DMS53 (cell line): ENCODE data around the gene KMT2C.
"Not testable (repeated sequence)": the region's sequence is repeated elsewhere in the genome, so short reads cannot be mapped to it uniquely, and the experiment has no call there.

Source experiments
- DNase-seq: peaks from one replicate; lab custom pipeline; 2025; lab: John Stamatoyannopoulos, UW

Gene KMT2C

DNA sequence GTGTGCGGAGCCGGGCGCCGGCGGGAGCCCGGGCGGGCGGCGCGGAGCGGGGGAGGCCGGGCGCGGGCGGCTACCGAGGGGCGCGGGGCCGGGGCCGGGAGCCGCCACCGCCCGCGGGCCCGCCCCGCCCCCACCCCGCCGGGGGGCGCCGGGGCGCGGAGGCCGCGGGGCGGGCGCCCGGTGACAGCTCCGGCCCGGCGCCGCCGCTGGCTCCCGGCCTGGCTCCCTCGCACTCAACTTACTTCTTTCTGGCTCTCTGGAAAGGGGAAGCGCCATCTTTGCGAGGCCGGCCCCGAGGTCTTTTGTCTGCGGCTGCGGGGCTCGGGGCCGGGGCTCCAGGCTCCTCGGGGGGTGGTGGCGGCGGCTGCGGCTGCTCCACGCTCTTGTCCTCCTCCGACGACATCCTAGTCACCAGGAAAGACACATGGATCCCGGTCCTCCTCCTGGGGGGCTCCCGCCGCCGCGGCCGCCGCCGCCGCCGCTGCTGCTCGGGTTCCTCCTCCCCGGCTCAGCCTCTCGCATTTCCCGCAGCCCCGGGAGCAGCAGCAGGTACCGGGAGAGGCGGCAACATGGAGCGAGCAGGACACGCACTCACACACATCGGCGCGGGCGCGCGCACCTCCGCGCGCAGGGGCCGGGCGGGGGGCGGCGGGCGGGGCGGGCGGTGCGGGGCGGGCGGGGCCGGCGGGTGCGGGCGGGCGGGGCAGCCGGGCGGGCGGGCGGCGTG, at the start of gene KMT2C:
Gene KMT2C, minus strand, starts transcription at position 620 of the 727 bp plus-strand sequence. Its CDS starts 217 bp downstream, at position 403.
- peak; percentile 85 for DNase-seq

DNA sequence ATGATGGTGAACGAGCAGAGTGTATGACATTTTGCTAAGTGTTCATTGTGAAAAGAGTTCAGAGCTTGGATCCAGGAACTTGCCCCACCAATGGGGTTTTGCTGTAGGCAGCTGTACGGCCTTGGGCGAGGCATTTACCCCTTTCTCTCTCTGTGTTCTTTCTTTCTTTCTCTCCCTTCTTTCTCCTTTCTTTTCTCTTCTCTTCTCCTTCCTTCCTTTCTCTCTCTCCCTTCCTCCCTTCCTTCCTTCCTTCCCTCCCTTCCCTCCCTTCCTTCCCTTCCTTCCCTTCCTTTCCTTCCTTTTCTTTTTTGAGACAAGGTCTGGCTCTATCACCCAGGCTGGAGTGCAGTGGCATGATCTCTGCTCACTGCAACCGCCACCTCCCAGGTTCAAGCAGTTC, 45.3 kb upstream of the KMT2C start:
- DNase-seq: no peak

DNA sequence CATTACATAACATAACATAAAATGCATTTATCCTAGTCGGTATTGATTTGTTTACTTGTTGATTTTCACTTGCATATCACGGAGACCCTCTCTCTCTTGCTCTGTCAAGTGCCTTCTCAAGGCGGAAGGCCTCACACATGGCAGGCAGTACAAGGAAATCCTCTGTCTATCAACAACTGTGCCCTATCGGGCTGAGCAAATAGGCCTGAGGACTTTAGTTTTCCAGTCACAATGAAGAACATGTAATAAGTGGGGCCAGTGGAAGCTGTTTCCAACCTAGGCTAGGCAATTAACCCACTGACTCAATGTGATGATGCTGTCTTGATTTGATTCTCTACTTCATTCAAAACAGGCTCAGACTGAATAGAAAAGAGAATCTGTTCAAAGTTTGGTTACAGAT, 44.9 kb upstream of the KMT2C start:
- no peak for DNase-seq

GRCh38 chr7:152479595-152479994, 43.8 kb upstream of the KMT2C start:
- DNase-seq: no peak

- peak; percentile 14 for DNase-seq
Observed at GRCh38 chr7:152478140-152478539, 42.3 kb upstream of the KMT2C start.

DNA sequence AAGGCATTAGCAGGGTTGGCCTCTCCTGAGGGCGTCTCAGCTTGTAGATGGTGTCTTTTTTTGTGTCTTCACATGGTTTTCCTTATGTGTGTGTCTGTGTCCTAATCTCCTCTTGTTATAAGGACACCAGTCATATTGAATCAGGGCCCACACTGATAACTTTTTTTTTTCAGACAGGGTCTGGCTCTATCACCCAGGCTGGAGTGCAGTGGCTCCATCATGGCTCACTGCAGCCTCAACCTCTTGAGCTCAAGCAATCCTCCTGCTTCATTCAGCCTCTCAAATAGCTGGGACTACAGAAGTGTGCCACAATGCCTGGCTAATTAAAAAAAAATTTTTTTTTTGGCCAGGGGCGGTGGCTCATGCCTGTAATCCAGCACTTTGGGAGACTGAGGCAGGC, 41.3 kb upstream of the KMT2C start:
- DNase-seq: no peak

GRCh38 chr7:152476551-152476950, 40.7 kb upstream of the KMT2C start:
- no peak for DNase-seq

DNA sequence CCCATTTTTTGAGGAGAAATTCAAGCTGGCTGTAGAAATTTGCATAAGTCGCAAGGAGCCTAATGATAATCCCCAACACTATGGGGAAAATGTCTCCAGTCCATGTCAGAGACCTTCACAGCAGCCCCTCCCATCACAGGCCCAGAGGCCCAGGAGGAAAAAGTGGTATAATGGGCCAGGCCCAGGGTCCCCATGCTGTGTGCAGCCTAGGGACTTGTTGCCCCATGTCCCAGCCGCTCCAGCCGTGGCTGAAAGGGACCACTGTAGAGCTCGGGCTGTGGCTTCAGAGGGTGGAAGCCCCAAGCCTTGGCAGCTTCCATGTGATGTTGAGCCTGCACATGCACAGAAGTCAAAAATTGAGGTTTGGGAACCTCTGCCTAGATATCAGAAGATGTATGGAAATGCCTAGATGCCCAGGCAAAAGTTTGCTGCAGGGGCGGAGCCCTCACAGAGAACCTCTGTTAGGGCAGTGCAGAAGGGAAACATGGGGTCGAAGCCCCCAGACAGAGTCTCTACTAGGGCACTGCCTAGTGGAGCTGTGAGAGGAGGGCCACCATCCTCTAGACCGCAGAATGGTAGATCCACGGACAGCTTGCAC, 35.3 kb upstream of the KMT2C start:
- not testable (repeated sequence) for DNase-seq

DNA sequence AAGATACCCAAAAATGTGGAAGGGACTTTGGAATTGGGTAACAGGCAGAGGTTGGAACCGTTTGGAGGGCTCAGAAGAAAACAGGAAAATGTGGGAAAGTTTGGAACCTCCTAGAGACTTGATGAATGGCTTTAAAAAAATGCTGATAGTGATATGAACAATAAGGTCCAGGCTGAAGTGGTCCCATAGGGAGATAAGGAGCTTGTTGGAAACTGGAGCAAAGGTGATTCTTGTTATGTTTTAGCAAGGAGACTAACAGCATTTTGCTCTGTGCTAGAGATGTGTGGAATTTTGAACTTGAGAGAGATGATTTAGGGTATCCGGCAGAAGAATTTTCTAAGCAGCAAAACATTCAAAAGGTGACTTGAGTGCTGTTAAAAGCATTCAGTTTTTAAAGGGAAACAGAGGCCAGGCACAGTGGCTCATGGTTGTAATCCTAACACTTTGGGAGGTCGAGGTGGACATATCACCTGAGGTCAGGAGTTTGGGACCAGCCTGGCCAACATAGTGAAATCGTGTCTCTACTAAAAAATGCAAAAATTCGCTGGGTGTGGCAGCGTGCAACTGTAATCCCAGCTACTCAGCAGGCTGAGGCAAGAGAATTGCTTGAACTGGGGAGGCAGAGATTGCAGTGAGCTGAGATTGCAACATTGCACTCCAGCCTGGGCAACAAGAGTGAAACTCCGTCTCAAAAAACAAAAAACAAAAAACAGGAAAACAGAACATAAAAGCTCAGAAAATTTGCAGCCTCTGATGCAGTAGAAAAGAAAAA, 34.6 kb upstream of the KMT2C start:
- DNase-seq: not testable (repeated sequence)

DNA sequence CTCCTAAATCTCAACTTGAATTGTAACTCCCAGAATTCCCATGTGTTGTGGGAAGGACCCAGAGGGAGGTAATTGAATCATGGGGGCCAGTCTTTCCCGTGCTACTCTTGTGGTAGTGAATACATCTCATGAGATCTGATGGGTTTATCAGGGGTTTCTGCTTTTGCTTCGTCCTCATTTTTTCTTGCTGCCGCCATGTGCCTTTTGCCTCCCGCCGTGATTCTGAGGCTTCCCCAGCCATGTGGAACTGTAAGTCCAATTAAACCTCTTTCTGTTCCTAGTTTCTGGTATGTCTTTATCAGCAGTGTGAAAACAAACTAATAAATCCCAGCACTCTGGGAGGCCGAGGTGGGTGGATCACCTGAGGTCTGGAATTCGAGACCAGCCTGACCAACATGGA, 33.8 kb upstream of the KMT2C start:
- not testable (repeated sequence) for DNase-seq

GRCh38 chr7:152467225-152467624, 31.4 kb upstream of the KMT2C start:
- no peak for DNase-seq

- no peak for DNase-seq
Observed at GRCh38 chr7:152465119-152465387, 29.2 kb upstream of the KMT2C start.

DNA sequence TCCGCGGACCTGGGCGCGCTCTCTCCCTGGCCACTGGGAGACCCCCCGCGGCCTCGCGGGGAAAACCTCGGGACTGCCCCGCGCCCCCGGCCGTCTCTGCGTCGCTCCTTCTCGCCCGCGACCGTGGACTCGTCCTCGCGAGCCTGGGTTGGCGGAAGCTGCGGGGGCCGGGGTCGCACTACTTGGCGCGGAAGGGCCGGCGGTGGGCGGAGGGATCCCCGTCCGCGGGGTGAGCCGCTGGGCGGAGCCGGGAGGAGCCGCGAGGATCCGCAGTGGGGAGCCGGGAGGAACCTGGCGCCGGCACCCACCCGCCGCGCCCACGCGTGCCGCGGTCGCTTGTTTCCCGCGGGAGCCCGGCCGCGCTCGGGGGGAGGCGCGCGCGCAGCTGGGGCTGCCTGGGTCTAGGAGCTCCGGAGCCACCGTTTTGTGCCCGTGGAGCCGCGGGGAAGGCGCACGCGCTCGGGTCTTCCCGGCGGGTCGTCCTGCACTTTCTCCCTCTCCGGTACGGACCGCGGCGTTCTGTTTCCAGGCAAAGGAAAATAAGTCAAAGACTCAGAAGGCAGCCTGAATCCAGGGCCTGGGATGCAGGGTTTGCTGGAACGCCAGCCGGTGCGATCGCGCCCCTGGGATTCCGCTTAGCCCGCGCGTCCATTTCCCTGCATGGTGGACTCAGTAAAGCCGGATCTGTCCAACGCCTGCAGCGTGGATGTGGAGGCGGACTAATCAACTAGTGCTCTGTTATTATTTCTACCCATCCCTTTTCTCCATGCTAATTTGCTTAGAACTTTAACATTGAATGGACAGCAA, 28.7 kb upstream of the KMT2C start:
- peak; percentile 93 for DNase-seq

DNA sequence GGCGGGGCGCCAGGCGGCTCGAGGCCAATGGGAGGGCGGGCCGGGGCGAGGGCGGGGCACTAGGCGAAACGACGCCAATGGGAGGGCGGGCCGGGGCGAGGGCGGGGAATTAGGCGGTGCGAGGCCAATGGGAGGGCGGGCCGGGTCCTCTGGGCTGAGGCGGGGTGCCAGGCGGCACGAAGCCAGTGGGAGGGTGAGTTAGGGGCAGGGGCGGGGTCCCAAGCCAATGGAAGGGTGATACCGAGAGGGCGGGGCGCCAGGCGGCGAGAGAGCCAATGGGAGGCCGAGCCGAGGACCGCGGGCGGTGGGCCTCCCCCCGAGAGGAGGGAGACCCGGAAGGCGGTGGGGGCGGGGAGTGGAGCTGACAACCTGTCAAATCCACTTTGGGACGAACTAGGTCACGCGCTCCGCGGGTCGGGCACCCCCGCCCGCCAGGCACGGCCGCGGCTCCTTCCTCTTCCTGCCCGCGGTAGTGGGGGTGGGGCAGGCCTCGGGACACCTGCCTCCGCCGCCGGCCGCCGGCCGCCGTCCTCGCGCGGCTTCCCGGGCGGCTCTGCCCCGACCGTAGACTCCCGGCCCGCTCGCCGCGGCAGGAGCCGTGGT, 28.0 kb upstream of the KMT2C start:
- DNase-seq: peak; percentile 100

DNA sequence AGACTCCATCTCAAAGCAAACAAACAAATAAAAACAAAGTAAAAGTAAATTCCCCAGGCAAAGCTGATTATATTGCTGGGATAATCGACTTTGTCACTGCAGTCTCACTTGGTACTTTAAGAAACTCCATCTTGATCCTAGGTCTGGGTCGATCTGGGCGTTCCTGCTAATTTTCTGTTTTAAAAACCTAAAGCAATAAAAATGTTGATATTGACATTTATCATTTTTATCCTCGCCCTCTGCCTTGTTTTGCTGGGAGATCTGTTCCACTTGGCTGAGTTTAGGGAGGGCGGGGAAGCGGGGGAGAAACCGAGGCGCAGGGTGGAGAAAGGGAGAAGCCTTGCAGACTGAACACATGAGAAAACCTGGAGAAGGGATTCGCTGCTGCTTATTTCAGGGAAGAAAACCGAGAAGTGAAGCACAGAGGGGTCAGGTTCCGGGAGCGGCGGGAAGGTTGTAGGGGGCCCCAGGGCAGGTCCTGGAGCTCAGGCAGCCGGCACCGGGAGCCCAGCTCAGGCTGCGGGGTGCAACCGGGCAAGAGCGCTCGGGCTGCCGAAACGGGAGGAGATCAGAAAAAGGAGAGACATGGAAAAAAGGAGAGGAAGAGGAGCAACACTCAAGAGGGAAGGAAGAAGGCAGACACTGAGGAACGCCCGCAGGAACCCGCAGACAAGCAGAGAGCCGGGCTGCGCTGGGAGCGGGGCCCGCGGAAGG, 27.3 kb upstream of the KMT2C start:
- DNase-seq: peak; percentile 85

- no peak for DNase-seq
Observed at GRCh38 chr7:152459724-152460251, 24.0 kb upstream of the KMT2C start.

GRCh38 chr7:152451356-152451755, 15.6 kb upstream of the KMT2C start:
- no peak for DNase-seq

DNA sequence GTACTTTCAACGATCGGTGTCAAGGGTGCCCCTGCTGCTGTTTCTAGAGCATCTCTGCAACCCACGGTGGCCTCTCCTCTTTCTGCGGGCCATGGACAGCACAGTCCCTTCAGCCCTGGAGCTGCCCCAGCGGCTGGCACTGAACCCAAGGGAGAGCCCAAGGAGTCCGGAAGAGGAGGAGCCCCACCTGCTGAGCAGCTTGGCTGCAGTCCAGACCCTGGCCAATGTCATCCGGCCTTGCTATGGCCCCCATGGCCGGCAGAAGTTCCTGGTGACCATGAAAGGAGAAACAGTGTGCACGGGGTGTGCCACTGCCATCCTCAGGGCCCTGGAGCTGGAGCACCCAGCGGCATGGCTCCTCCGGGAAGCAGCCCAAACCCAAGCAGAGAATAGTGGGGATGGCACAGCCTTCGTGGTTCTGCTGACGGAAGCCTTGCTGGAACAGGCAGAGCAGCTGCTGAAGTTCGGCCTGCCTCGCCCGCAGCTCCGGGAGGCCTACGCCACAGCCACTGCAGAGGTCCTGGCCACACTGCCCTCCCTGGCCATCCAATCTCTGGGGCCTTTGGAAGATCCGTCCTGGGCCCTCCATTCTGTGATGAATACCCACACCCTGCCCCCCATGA, 9.7 kb upstream of the KMT2C start:
- not testable (repeated sequence) for DNase-seq

- no peak for DNase-seq
Observed at GRCh38 chr7:152443586-152443985, 7.8 kb upstream of the KMT2C start.

- no peak for DNase-seq
Observed at GRCh38 chr7:152442330-152442835, 6.6 kb upstream of the KMT2C start.
